K562 (cell line): ENCODE measurements around the gene PCSK2. TPM values are rescaled to one million over a fixed set of nuclear protein-coding genes. Genes with fewer than 3 reads are reported as not detected.
A peak's percentile ranks its signal among the peaks of the same experiment; 100 is the strongest.

ENCODE experiments used
- ATAC-seq: fragments of 200-7000 bp; cut with Tn5 transposase; 3 replicates; pipeline ENCODE4 v1.9.1; 2020; ENCODE audit warnings: moderate library complexity
- BruUV-seq: library from RNA; stranded (reverse); fragments of 400-500 nt; replicated peaks from 2 replicates; lab custom pipeline; 2021; lab: Mats Ljungman, UMichigan
- CTCF ChIA-PET: fragments of 300-600 bp; formaldehyde crosslinking; extraction: SDS; loops from one replicate; lab custom pipeline; 2021; ENCODE audit warnings: low intra/inter-chr PET ratio; lab: Yijun Ruan, JAX
- POLR2A ChIA-PET: fragments of 300-600, 350-650 bp; sonication (Branson Sonifier 250); formaldehyde crosslinking; extraction: SDS; loops from one replicate; lab custom pipeline; 2021; ENCODE audit warnings: antibody characterized with exemption, inconsistent platforms; lab: Yijun Ruan, JAX
- DNase-seq, 4 experiments: peaks; one replicate each; pipeline versions ENCODE4 v3.0.0 to v3.0.0-alpha.2; 2011 to 2018; ENCODE audit warnings: low spot score in 3 of 4, mixed read lengths in 3 of 4; ENCODE audit errors: extremely low read depth in 1 of 4
- FAIRE-seq: peaks from 2 replicates; lab custom pipeline; 2011; peaks lifted over from hg19 to GRCh38; lab: Jason Lieb, UNC
- H2AFZ ChIP-seq: 2 replicates; pipeline ENCODE4 v1.6.0; 2011; ENCODE audit warnings: low read depth, low read length, control low read depth, inconsistent platforms
- H3K27ac ChIP-seq: fragments of 200-600 bp; 3 replicates; pipeline ENCODE4 v1.8.0; 2011; ENCODE audit warnings: low read depth, mild to moderate bottlenecking, control low read depth, inconsistent platforms, low read length, moderate library complexity, mixed read lengths; ENCODE audit errors: extremely low read depth
- H3K27me3 ChIP-seq, 2 experiments: fragments of 300-600 bp in 1 of 2; 2 replicates in 1 of 2; 3 replicates in 1 of 2; pipeline versions ENCODE4 v1.6.0 to v1.8.0; 2011; ENCODE audit warnings: inconsistent platforms in 2 of 2, low read length in 2 of 2, mild to moderate bottlenecking in 1 of 2, mixed read lengths in 1 of 2, moderate library complexity in 1 of 2; ENCODE audit not compliant: control insufficient read depth in 2 of 2, insufficient read depth in 2 of 2
- H3K36me3 ChIP-seq: fragments of 300-600 bp; 3 replicates; pipeline ENCODE4 v1.8.0; 2011; ENCODE audit warnings: mild to moderate bottlenecking, low read length, inconsistent platforms; ENCODE audit not compliant: control insufficient read depth, insufficient read depth
- H3K4me1 ChIP-seq, 2 experiments: fragments of 200-600 bp in 1 of 2; replicated peaks in 1 of 2; 2 replicates in 1 of 2; 3 replicates in 1 of 2; pipeline versions ENCODE4 v1.5.1 to v1.8.0; 2011; ENCODE audit warnings: inconsistent platforms in 2 of 2, low read length in 2 of 2, mild to moderate bottlenecking in 1 of 2, mixed read lengths in 1 of 2, moderate library complexity in 1 of 2; ENCODE audit not compliant: control insufficient read depth in 2 of 2, insufficient read depth in 2 of 2
- H3K4me2 ChIP-seq: 2 replicates; pipeline ENCODE4 v1.6.1; 2011; ENCODE audit warnings: low read length, control low read depth, inconsistent platforms, mixed read lengths; ENCODE audit not compliant: insufficient read depth
- H3K4me3 ChIP-seq: fragments of 200-600 bp; sonication (generic), shearing (Covaris generic); 2 replicates; pipeline ENCODE4 v1.5.1; 2016; ENCODE audit warnings: control low read depth, inconsistent platforms
- H3K79me2 ChIP-seq: fragments of 200-600 bp; 3 replicates; pipeline ENCODE4 v1.8.0; 2011; ENCODE audit warnings: low read length, inconsistent platforms; ENCODE audit not compliant: control insufficient read depth, insufficient read depth
- H3K9ac ChIP-seq, 2 experiments: 2 replicates each; pipeline versions ENCODE4 v1.6.0 to v1.6.1; 2011; ENCODE audit warnings: low read depth in 2 of 2, low read length in 2 of 2, control low read depth in 1 of 2, inconsistent platforms in 1 of 2, mild to moderate bottlenecking in 1 of 2, mixed read lengths in 1 of 2; ENCODE audit not compliant: insufficient read depth in 1 of 2
- H3K9me1 ChIP-seq: one replicate; pipeline ENCODE4 v1.6.0; 2011; ENCODE audit warnings: inconsistent platforms, mild to moderate bottlenecking, low read length, moderate library complexity; ENCODE audit not compliant: control insufficient read depth, insufficient read depth
- H3K9me3 ChIP-seq: replicated peaks from 2 replicates; pipeline ENCODE4 v1.5.1; 2011; ENCODE audit warnings: low read depth, low read length, inconsistent platforms; ENCODE audit not compliant: control insufficient read depth, insufficient read depth
- H4K20me1 ChIP-seq: replicated peaks from 2 replicates; pipeline ENCODE4 v1.6.1; 2011; ENCODE audit warnings: low read length, inconsistent platforms, mixed read lengths; ENCODE audit not compliant: control insufficient read depth, insufficient read depth
- CBFA2T2 ChIP-seq: fragments of 450-650 bp; conservative IDR thresholded peaks from 2 replicates; pipeline ENCODE4 v1.6.1; 2017; ENCODE audit warnings: mild to moderate bottlenecking
- CBFB ChIP-seq: sonication (generic); formaldehyde crosslinking; IDR thresholded peaks from 2 replicates; pipeline ENCODE4 v1.4.0; 2020; ENCODE audit warnings: mild to moderate bottlenecking, missing genetic modification reagents
- CBX8 ChIP-seq: fragments of 200-600 bp; sonication (generic); IDR thresholded peaks from 2 replicates; pipeline ENCODE4 v1.6.1; 2012; ENCODE audit warnings: borderline replicate concordance, mixed run types, low read depth, mild to moderate bottlenecking, moderate library complexity, mixed read lengths, low read length, control low read depth, inconsistent platforms; ENCODE audit not compliant: poor library complexity, severe bottlenecking; ENCODE audit errors: extremely low read depth
- CREB1 ChIP-seq, 2 experiments: sonication (generic) in 1 of 2; formaldehyde crosslinking in 1 of 2; IDR thresholded peaks; 2 replicates each; pipeline versions ENCODE4 v1.6.1 to v1.8.0; 2012 to 2022; ENCODE audit warnings: inconsistent platforms in 1 of 2, mild to moderate bottlenecking in 1 of 2, missing genetic modification reagents in 1 of 2, moderate library complexity in 1 of 2
- CREM ChIP-seq: IDR thresholded peaks from 2 replicates; pipeline ENCODE4 v1.6.1; 2014; ENCODE audit warnings: antibody characterized with exemption, low read depth
- HIVEP1 ChIP-seq: fragments of 250-450 bp; sonication (Bioruptor Pico); IDR thresholded peaks from 2 replicates; pipeline ENCODE4 v1.4.0; 2020; ENCODE audit warnings: mild to moderate bottlenecking
- KDM2B ChIP-seq: fragments of 250-450 bp; sonication (Bioruptor Pico); IDR thresholded peaks from 2 replicates; pipeline ENCODE4 v1.8.0; 2021; ENCODE audit warnings: mild to moderate bottlenecking, moderate library complexity
- L3MBTL2 ChIP-seq: fragments of 450-650 bp; IDR thresholded peaks from 2 replicates; pipeline ENCODE4 v1.6.1; 2016; ENCODE audit warnings: mild to moderate bottlenecking, moderate library complexity
- POLR2G ChIP-seq: fragments of 200-400 bp; formaldehyde crosslinking; IDR thresholded peaks from 2 replicates; pipeline ENCODE4 v1.6.1; 2017; ENCODE audit warnings: low read depth, mild to moderate bottlenecking, antibody characterized with exemption, low read length, moderate library complexity
- RBM39 ChIP-seq: fragments of 200-400 bp; formaldehyde crosslinking; optimal IDR thresholded peaks from 2 replicates; pipeline ENCODE3; 2018; ENCODE audit warnings: low read depth, low read length
- SMAD2 ChIP-seq: fragments of 150-350 bp; IDR thresholded peaks from 2 replicates; pipeline ENCODE4 v1.6.1; 2014; ENCODE audit warnings: low read depth, mild to moderate bottlenecking, low read length
- TEAD4 ChIP-seq, 2 experiments: sonication (generic) in 1 of 2; formaldehyde crosslinking in 1 of 2; IDR thresholded peaks; 2 replicates each; pipeline versions ENCODE4 v1.6.1 to v1.8.0; 2012 to 2022; ENCODE audit warnings: borderline replicate concordance in 1 of 2, inconsistent platforms in 1 of 2, low read length in 1 of 2, mild to moderate bottlenecking in 1 of 2, missing genetic modification reagents in 1 of 2
- ZNF324 ChIP-seq: fragments of 250-450 bp; sonication (Bioruptor Pico); IDR thresholded peaks from 2 replicates; pipeline ENCODE4 v1.4.0; 2020; ENCODE audit warnings: mild to moderate bottlenecking
- ZNF449 ChIP-seq: fragments of 250-450 bp; sonication (Bioruptor Pico); IDR thresholded peaks from 2 replicates; pipeline ENCODE4 v1.8.0; 2022; ENCODE audit warnings: moderate library complexity, mild to moderate bottlenecking, inconsistent platforms
- ZNF586 ChIP-seq: fragments of 450-650 bp; formaldehyde crosslinking; conservative IDR thresholded peaks from 2 replicates; pipeline ENCODE4 v1.4.0; 2020; ENCODE audit warnings: mild to moderate bottlenecking, moderate library complexity
- ZNF75A ChIP-seq: fragments of 450-650 bp; formaldehyde crosslinking; IDR thresholded peaks from 2 replicates; pipeline ENCODE4 v1.4.0; 2020; ENCODE audit warnings: mild to moderate bottlenecking
- WGBS: fragments of 100-300 bp; shearing (Covaris generic); methylation state at CpG from one replicate; pipeline ENCODE4 v1.1.6; 2016; ENCODE audit warnings: low coverage, mixed read lengths; ENCODE audit not compliant: insufficient coverage; ENCODE audit errors: missing lambda C conversion rate; 5-methylcytosine and 5-hydroxymethylcytosine counted together
- in situ Hi-C: fragments of 300-500 bp; cut with MboI; formaldehyde crosslinking; loops from 4 replicates; pipeline ENCODE4 v1.15.0; 2018; ENCODE audit warnings: inconsistent platforms, mixed read lengths
- intact Hi-C: fragments of 100-400 bp; cut with micrococcal nuclease; formaldehyde crosslinking; loops from 2 replicates; pipeline ENCODE4 v1.14.2; 2022
- polyA plus RNA-seq, 8 experiments: library from polyadenylated mRNA; depleted of rRNA in 4 of 8; stranded (reverse) in 5 of 8; unstranded in 3 of 8; fragments of >200 nt; fragmentation: Nextera tagmentation in 2 of 8; fragmentation: Illumina TruSeq in 1 of 8; extraction: Ambion mirVana in 2 of 8; extraction: Trizol in 1 of 8; gene quantifications; 2 replicates each; pipeline versions ENCODE4 v1.2.1 to v1.2.3, GENCODE V29; 2011 to 2014; ENCODE audit warnings: inconsistent platforms in 1 of 8, missing spikeins in 1 of 8
- total RNA-seq, 7 experiments: library from RNA; depleted of rRNA in 6 of 7; stranded (reverse); fragments of >200 nt in 6 of 7; fragmentation: Illumina TruSeq in 2 of 7; extraction: Trizol in 2 of 7; gene quantifications; 2 replicates each; pipeline versions ENCODE4 v1.2.1 to v1.2.3, GENCODE V29; 2011 to 2021; ENCODE audit warnings: low replicate concordance in 1 of 7
- TF ChIP-seq, protein P1 (sequence below): fragments of 250-450 bp; sonication (Bioruptor Pico); IDR thresholded peaks from 2 replicates; pipeline ENCODE4 v1.4.0; 2020

Gene PCSK2
- total and polyA plus RNA-seq, 9 of the 15 experiments (the other 6 are each of a cell fraction or from before 2014, with no cell fraction given), result 0.04 to 0.07 (median 0.05) TPM; not detected in 6

DNA sequence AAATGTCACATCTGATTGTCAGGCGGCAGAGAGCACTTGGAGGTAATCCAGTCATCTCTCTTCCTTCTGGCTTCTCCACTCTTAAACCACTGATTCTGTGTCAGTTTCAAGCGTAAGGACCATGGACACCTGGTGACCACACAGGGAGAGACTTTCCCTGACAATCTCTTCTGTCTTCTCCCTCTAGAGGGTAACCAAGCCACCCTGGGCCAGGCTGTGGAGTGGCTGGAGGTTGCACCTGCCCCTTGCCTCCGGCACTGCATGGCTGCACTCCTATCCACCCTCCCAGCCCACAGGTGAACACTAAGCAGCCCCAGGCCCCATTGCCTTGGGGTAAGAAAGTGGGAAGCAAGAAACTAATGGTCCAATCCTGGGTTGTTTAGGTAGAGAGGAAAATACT lies 225.6 kb downstream of the PCSK2 start (continued):
- TF ChIP-seq SMAD2, result no peak
- no peak for TF ChIP-seq HIVEP1 (CRISPR knock-in tag)
- TF ChIP-seq KDM2B (CRISPR knock-in tag), result no peak
- TF ChIP-seq ZNF75A, result no peak
- TF ChIP-seq ZNF449, result no peak
- TF ChIP-seq RBM39, result no peak
- TF ChIP-seq ZNF586 (CRISPR knock-in tag), result no peak

DNA sequence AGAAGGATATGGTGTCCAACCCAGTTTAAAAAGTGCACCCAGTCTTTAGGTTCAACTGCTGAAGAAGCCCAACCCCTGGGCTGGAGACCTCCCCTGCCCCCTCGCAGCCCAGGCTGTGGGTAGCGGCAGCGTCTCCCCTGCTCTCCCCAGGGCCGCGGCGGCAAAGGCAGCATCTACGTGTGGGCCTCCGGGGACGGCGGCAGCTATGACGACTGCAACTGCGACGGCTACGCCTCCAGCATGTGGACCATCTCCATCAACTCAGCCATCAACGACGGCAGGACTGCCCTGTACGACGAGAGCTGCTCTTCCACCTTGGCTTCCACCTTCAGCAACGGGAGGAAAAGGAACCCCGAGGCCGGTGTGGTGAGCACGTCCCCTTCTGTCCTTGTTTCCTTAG lies 226.8 kb downstream of the PCSK2 start:
- no peak for DNase-seq
- peak; percentile 75 for ATAC-seq
- no TSS peak for BruUV-seq
- Histone ChIP-seq H3K79me2 (no peaks in the 10 kb centered on the region), H3K4me1 (peaks cover 0 to 4% of the 10 kb centered on the region in 2 experiments; a peak in 2 of 5 replicates), H2AFZ (peak overlapping the region; percentile 78), H3K36me3 (no peaks in the 10 kb centered on the region), H3K9me3 (no peaks in the 10 kb centered on the region), H3K9me1 (no peaks in the 10 kb centered on the region), H3K27ac (no peak overlapping the region), H3K4me2 (peak overlapping the region; percentile 60), H4K20me1 (no peaks in the 10 kb centered on the region), H3K4me3 (peak overlapping the region; percentile 34), H3K9ac (no peak overlapping the region), H3K27me3 (peaks cover 0 to 23% of the 10 kb centered on the region in 2 experiments; a peak in 3 of 5 replicates)
- in situ Hi-C loops (no loop called here), intact Hi-C loops (no loop called here)
- CTCF ChIA-PET, result no interaction called here
- 5% methylated on average over 16 of the region's 22 CpGs for WGBS
- POLR2A ChIA-PET, result interaction anchor here (0.6 kb wide), 1 partner anchor 1277 kb away, joined by 3 read pairs; no protein-coding TSS in a partner anchor
- no peak for FAIRE-seq
- TF ChIP-seq, protein P1, sequence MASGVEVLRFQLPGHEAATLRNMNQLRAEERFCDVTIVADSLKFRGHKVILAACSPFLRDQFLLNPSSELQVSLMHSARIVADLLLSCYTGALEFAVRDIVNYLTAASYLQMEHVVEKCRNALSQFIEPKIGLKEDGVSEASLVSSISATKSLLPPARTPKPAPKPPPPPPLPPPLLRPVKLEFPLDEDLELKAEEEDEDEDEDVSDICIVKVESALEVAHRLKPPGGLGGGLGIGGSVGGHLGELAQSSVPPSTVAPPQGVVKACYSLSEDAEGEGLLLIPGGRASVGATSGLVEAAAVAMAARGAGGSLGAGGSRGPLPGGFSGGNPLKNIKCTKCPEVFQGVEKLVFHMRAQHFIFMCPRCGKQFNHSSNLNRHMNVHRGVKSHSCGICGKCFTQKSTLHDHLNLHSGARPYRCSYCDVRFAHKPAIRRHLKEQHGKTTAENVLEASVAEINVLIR, result peak; percentile 29; the same call in 1 of the 2 replicates
- no peak for TF ChIP-seq TEAD4 (IDR thresholded peaks at IDR 0.05; ENCODE audit: low read length)
- no peak for TF ChIP-seq TEAD4 (CRISPR knock-in tag; IDR thresholded peaks at IDR 0.05; ENCODE audit: borderline replicate concordance)
- TF ChIP-seq POLR2G, result 0 out of 2 replicates have a peak, but pooled peaks have one; percentile 15
- no peak for TF ChIP-seq ZNF324
- no peak for TF ChIP-seq CBFA2T2
- peak; percentile 83 for TF ChIP-seq L3MBTL2
- TF ChIP-seq CREM, result peak; percentile 91
- no peak for TF ChIP-seq CBFB (CRISPR knock-in tag)
- no peak for TF ChIP-seq CBX8
- peak; percentile 67 for TF ChIP-seq CREB1 (IDR thresholded peaks at IDR 0.05)
- peak; percentile 50; the same call in 1 of the 2 replicates for TF ChIP-seq CREB1 (CRISPR knock-in tag; IDR thresholded peaks at IDR 0.05)
